NOMO-1 treated with dmso at 0.1 percent for 144 hours (cell line): ENCODE data around the gene P2RX7.
"Not testable (repeated sequence)": the region's sequence is repeated elsewhere in the genome, so short reads cannot be mapped to it uniquely, and the experiment has no call there.

Experiments used
- DNase-seq: peaks from one replicate; lab custom pipeline; 2025; ENCODE audit not compliant: unreplicated experiment; lab: John Stamatoyannopoulos, UW

P2RX7 gene

GRCh38 chr12:121202407-121203355 lies 70.0 kb downstream of the P2RX7 start:
- DNase-seq = no peak

GRCh38 chr12:121203482-121203881 lies 70.8 kb downstream of the P2RX7 start:
- DNase-seq = no peak

- no peak for DNase-seq
Observed at GRCh38 chr12:121205491-121205890, 72.8 kb downstream of the P2RX7 start.

- DNase-seq = not testable (repeated sequence)
Observed at GRCh38 chr12:121208571-121208970, 75.9 kb downstream of the P2RX7 start.

GRCh38 chr12:121209221-121209620 lies 76.5 kb downstream of the P2RX7 start:
- DNase-seq = no peak

- DNase-seq = peak; percentile 88
Observed at GRCh38 chr12:121209624-121210572, 77.2 kb downstream of the P2RX7 start, which contains the start of gene P2RX4. TSS of gene P2RX4 (plus strand) at chr12:121210129. CDS start at chr12:121210165, 36 bp downstream.

- DNase-seq = no peak
Observed at GRCh38 chr12:121212875-121213274, 80.2 kb downstream of the P2RX7 start.

GRCh38 chr12:121214166-121214777 lies 81.6 kb downstream of the P2RX7 start:
- peak; percentile 47 for DNase-seq

- DNase-seq = peak; percentile 76
Observed at GRCh38 chr12:121214855-121215745, 82.4 kb downstream of the P2RX7 start.

GRCh38 chr12:121216102-121216501 lies 83.4 kb downstream of the P2RX7 start:
- no peak for DNase-seq

- no peak for DNase-seq
Observed at GRCh38 chr12:121217063-121217462, 84.4 kb downstream of the P2RX7 start.

- no peak for DNase-seq
Observed at GRCh38 chr12:121217761-121218160, 85.1 kb downstream of the P2RX7 start.

GRCh38 chr12:121218588-121219352 lies 86.1 kb downstream of the P2RX7 start:
- DNase-seq = no peak

- no peak for DNase-seq
Observed at GRCh38 chr12:121219353-121219986, 86.8 kb downstream of the P2RX7 start.

GRCh38 chr12:121222847-121223246 lies 90.2 kb downstream of the P2RX7 start:
- DNase-seq = no peak

GRCh38 chr12:121223292-121224285 lies 90.9 kb downstream of the P2RX7 start:
- DNase-seq = no peak

- no peak for DNase-seq
Observed at GRCh38 chr12:121224591-121224990, 91.9 kb downstream of the P2RX7 start.

- no peak for DNase-seq
Observed at GRCh38 chr12:121226399-121226798, 93.7 kb downstream of the P2RX7 start.
